HL-60 (cell line): ENCODE measurements around the gene NPAS2.

ENCODE experiments used
- DNase-seq, 2 experiments: peaks; one replicate each; pipeline ENCODE4 v3.0.0-alpha.2; 2010 to 2020; ENCODE audit warnings: low read depth in 1 of 2, low spot score in 1 of 2
- H3K27ac ChIP-seq: fragments of 250-450 bp; sonication (Bioruptor Pico); replicated peaks from 2 replicates; pipeline ENCODE4 v1.5.1; 2020; ENCODE audit warnings: mild to moderate bottlenecking, moderate library complexity
- H3K27me3 ChIP-seq: fragments of 250-450 bp; sonication (Bioruptor Pico); 2 replicates; pipeline ENCODE4 v1.5.1; 2021; ENCODE audit warnings: mild to moderate bottlenecking, moderate library complexity; ENCODE audit not compliant: insufficient read depth, poor library complexity, severe bottlenecking
- H3K4me3 ChIP-seq: replicated peaks from 2 replicates; pipeline ENCODE4 v1.5.1; 2011; ENCODE audit warnings: mild to moderate bottlenecking, control low read depth, low read length; ENCODE audit not compliant: insufficient read depth
- CTCF ChIP-seq: IDR thresholded peaks from one replicate; pipeline ENCODE4 v1.5.1; 2011; ENCODE audit warnings: low read length, control low read depth, inconsistent platforms; ENCODE audit not compliant: insufficient read depth
- GABPA ChIP-seq: IDR thresholded peaks from 2 replicates; pipeline ENCODE4 v1.6.1; 2012; ENCODE audit warnings: low read depth
- POLR2AphosphoS5 ChIP-seq: IDR thresholded peaks from 2 replicates; pipeline ENCODE4 v1.6.1; 2012; ENCODE audit warnings: low read depth
- REST ChIP-seq: IDR thresholded peaks from 2 replicates; pipeline ENCODE4 v1.6.1; 2012; ENCODE audit warnings: low read depth; ENCODE audit not compliant: insufficient replicate concordance
- SPI1 ChIP-seq: IDR thresholded peaks from 2 replicates; pipeline ENCODE4 v1.6.1; 2012; ENCODE audit warnings: low read depth, mild to moderate bottlenecking, borderline replicate concordance

Gene NPAS2

DNA sequence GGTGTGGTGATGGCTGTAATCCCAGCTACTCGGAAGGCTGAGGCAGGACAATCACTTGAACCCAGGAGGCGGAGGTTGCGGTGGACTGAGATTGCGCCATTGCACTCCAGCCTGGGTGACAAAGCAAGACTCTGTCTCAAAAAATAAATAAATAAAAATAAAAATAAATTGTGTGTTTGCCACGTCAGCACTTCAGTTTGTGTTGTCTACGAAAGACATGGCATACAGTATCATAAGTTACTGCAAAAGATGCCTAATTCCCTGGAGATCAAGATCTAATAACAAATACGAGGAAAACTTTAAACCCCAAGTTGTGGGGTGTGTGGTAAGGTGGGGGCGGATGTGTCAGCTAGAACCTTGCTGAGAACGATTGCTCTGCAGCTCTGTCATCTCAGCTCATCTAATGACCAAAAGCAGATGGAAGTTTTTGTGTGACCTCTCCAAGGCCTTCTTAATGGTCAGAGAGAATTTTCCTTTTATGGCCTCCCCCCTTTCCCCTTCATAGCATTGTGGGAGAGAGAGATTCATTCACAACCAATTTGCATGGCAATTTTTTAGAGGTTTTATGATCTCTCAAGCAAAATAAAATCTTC lies 11.3 kb downstream of the NPAS2 start:
- no peak for DNase-seq
- Histone ChIP-seq H3K4me3 (no peak overlapping the region), H3K27me3 (no peaks in the 10 kb centered on the region), H3K27ac (no peak overlapping the region)
- TF ChIP-seq SPI1 (no peak), REST (no peak), GABPA (no peak), POLR2AphosphoS5 (no peak), CTCF (no peak)

- no peak for DNase-seq
- Histone ChIP-seq H3K27me3 (no peaks in the 10 kb centered on the region), H3K4me3 (no peak overlapping the region), H3K27ac (no peak overlapping the region)
- TF ChIP-seq SPI1 (no peak), POLR2AphosphoS5 (no peak), GABPA (no peak), CTCF (no peak), REST (no peak)
Measured at GRCh38 chr2:100831831-100832230, 11.9 kb downstream of the NPAS2 start.

DNA sequence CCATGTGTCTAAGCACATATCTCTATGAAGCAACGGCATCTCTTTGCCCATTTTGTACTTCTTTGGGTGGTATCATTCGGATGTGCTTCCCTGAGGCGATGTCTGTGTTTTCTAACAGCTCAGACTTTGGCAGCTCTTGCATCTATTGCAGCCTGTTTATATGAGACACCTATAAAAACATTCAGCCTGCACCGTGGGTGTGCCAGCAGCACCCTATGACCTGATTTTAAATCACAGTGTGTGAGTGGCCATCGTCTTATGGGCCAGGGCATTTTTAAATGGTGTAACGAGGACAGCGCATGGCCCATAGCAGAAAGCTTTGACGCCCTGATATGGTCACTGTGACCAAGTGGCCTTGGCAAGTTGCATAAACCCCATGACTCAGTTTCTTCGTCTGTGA lies 12.9 kb downstream of the NPAS2 start:
- no peak for TF ChIP-seq SPI1
- no peak for TF ChIP-seq REST
- no peak for TF ChIP-seq POLR2AphosphoS5
- TF ChIP-seq CTCF, result no peak
- TF ChIP-seq GABPA, result no peak
- H3K27ac ChIP-seq, result no peak overlapping the region
- DNase-seq, result no peak
- no peaks in the 10 kb centered on the region for H3K27me3 ChIP-seq
- H3K4me3 ChIP-seq, result no peak overlapping the region
